Fibroblast of villous mesenchyme (primary cell): ENCODE data around the gene RAB10. TPM values are rescaled to one million over a fixed set of nuclear protein-coding genes. Genes with fewer than 3 reads are reported as not detected.

Source experiments
- DNase-seq: peaks from one replicate; pipeline ENCODE4 v3.0.0-alpha.2; 2010; ENCODE audit warnings: low read depth
- H3K4me3 ChIP-seq: 2 replicates; pipeline ENCODE4 v1.5.1; 2011; ENCODE audit warnings: low read depth, mild to moderate bottlenecking, low read length
- CTCF ChIP-seq: IDR thresholded peaks from 2 replicates; pipeline ENCODE4 v1.5.1; 2012; ENCODE audit warnings: low read depth, mild to moderate bottlenecking, low read length; ENCODE audit not compliant: insufficient read depth
- total RNA-seq: library from RNA; depleted of rRNA; stranded (reverse); fragments of >200 nt; gene quantifications from 2 replicates; pipeline ENCODE4 v1.2.3, GENCODE V29; 2012

The RAB10 gene
- total RNA-seq, 1 donor: 128 TPM

- no peak for DNase-seq
- no peak for TF ChIP-seq CTCF
- no peak overlapping the region for H3K4me3 ChIP-seq
These were observed 142.4 kb downstream of the RAB10 start for GRCh38 chr2:26176279-26176615.

GRCh38 chr2:26177122-26177521 is 143.2 kb downstream of the RAB10 start:
- H3K4me3 ChIP-seq: no peak overlapping the region
- TF ChIP-seq CTCF: no peak
- DNase-seq: no peak

GRCh38 chr2:26178246-26178645 is 144.4 kb downstream of the RAB10 start:
- DNase-seq: no peak
- peak overlapping the region; percentile 62 for H3K4me3 ChIP-seq
- TF ChIP-seq CTCF: no peak

- peak overlapping the region; percentile 62 for H3K4me3 ChIP-seq
- no peak for TF ChIP-seq CTCF
- peak; percentile 32 for DNase-seq
These were observed 145.0 kb downstream of the RAB10 start for GRCh38 chr2:26178746-26179436.

GRCh38 chr2:26179446-26179913 is 145.6 kb downstream of the RAB10 start:
- no peak for TF ChIP-seq CTCF
- no peak for DNase-seq
- peak overlapping the region; percentile 62 for H3K4me3 ChIP-seq

GRCh38 chr2:26182441-26182840 is 148.6 kb downstream of the RAB10 start:
- H3K4me3 ChIP-seq: no peak overlapping the region
- DNase-seq: no peak
- TF ChIP-seq CTCF: no peak
